Left ventricle myocardium inferior (tissue), 1 donor: ENCODE data around the gene CCSER1. TPM values are rescaled to one million over a fixed set of nuclear protein-coding genes. Genes with fewer than 3 reads are reported as not detected.
A peak's percentile ranks its signal among the peaks of the same experiment; 100 is the strongest.

ENCODE experiments used
- DNase-seq: peaks from one replicate; pipeline ENCODE4 v3.0.0-alpha.2; 2020
- H3K27ac ChIP-seq: fragments of 200-600 bp; replicated peaks from 2 replicates; pipeline ENCODE4 v1.8.0; 2021
- H3K27me3 ChIP-seq: fragments of 200-600 bp; 2 replicates; pipeline ENCODE4 v1.8.0; 2021; ENCODE audit warnings: low read depth
- H3K36me3 ChIP-seq: fragments of 200-600 bp; 2 replicates; pipeline ENCODE4 v1.8.0; 2021
- H3K4me1 ChIP-seq: fragments of 200-600 bp; 2 replicates; pipeline ENCODE4 v1.8.0; 2021
- H3K4me3 ChIP-seq: fragments of 200-600 bp; 2 replicates; pipeline ENCODE4 v1.8.0; 2021; ENCODE audit warnings: mild to moderate bottlenecking, moderate library complexity
- H3K9me3 ChIP-seq: fragments of 200-600 bp; replicated peaks from 2 replicates; pipeline ENCODE4 v1.8.0; 2021
- intact Hi-C: fragments of 100-400 bp; cut with micrococcal nuclease; formaldehyde crosslinking; loops from one replicate; pipeline ENCODE4 v1.11.0; 2022
- total RNA-seq: library from RNA; stranded (reverse); fragmentation: NEBNext Ultra II Directional; extraction: Animal tissue kit (Norgen Biotek cat#: 25700); gene quantifications from one replicate; pipeline ENCODE4 v1.2.1, GENCODE V29; 2021
- TF ChIP-seq, protein P1 (sequence below): fragments of 200-600 bp; IDR thresholded peaks from 2 replicates; pipeline ENCODE4 v1.8.0; 2021; ENCODE audit warnings: antibody characterized with exemption, mild to moderate bottlenecking, borderline replicate concordance
- donor health status: DM: no; HTN: yes; CAD: no; lungs with severe emphysema.

Gene CCSER1
- total RNA-seq, 1 donor from 2014 or later: 13.2 TPM

DNA sequence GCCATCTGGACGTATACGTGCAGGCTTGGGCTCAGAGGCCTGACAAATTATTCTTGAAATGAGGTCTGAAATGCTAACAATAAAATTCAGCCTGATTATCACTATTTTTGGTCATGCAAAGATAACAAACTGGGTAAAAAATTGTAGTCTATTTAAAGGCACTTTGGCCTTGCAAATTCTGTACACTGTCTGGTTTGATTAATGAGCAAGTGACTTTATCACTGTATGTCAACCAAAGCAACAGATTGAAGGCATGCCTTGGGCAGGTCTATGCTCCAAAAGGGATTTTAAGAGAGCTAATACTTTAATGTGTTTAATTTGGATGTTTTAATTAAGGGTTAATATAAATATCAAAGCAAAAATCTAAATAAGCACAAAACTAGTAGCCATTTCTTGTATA is 1141.7 kb downstream of the CCSER1 start:
- H3K4me1 ChIP-seq: no peaks in the 10 kb centered on the region
- no peak for DNase-seq
- H3K4me3 ChIP-seq: no peak overlapping the region
- peaks cover 16% of the 10 kb centered on the region for H3K9me3 ChIP-seq
- TF ChIP-seq, protein P1, sequence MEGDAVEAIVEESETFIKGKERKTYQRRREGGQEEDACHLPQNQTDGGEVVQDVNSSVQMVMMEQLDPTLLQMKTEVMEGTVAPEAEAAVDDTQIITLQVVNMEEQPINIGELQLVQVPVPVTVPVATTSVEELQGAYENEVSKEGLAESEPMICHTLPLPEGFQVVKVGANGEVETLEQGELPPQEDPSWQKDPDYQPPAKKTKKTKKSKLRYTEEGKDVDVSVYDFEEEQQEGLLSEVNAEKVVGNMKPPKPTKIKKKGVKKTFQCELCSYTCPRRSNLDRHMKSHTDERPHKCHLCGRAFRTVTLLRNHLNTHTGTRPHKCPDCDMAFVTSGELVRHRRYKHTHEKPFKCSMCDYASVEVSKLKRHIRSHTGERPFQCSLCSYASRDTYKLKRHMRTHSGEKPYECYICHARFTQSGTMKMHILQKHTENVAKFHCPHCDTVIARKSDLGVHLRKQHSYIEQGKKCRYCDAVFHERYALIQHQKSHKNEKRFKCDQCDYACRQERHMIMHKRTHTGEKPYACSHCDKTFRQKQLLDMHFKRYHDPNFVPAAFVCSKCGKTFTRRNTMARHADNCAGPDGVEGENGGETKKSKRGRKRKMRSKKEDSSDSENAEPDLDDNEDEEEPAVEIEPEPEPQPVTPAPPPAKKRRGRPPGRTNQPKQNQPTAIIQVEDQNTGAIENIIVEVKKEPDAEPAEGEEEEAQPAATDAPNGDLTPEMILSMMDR: no peak
- intact Hi-C loops: no loop called here
- H3K36me3 ChIP-seq: no peaks in the 10 kb centered on the region
- H3K27me3 ChIP-seq: no peaks in the 10 kb centered on the region
- no peak overlapping the region for H3K27ac ChIP-seq

GRCh38 chr4:91279899-91280298 is 1152.7 kb downstream of the CCSER1 start:
- peaks cover 5% of the 10 kb centered on the region for H3K9me3 ChIP-seq
- H3K4me3 ChIP-seq: no peak overlapping the region
- H3K27me3 ChIP-seq: no peaks in the 10 kb centered on the region
- H3K36me3 ChIP-seq: no peaks in the 10 kb centered on the region
- DNase-seq: peak; percentile 12
- no peak overlapping the region for H3K27ac ChIP-seq
- intact Hi-C loops: no loop called here
- peaks cover 3% of the 10 kb centered on the region for H3K4me1 ChIP-seq
- TF ChIP-seq, protein P1: no peak

DNA sequence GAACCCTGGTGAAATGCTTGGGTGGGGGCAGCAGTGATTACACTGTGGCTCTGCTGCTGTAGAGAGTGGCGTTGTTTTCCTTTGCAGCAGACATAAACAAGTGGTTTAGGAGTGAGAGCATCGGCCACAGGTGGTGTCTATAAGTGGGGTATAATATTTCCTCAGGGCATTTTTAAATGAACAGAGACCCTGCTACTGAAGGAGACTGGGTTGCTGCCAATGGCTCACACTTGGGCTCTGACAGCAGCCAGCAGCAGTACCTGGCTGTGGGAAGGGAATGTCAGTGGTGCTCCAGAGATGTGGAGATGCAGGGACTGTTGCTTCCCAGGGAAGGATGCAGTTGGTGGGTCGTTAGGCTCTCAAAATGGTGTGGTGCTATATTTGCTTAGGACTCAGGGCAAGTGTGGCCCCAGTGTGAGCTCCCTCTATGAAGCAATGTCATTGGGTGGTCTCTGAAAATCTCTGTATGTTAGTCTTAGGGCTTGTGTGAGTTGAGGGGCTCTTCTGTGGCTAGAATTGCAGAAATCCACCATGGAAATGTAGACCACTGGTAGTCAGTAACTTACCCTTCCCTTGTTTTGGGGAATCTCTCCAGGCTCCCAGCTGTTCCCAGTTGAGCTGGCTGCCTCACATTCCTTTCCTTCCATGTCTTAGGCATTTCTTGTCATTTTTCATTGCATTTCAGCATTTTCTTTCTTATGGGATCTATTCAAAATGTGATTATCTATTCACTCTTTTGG is 1153.5 kb downstream of the CCSER1 start:
- no peaks in the 10 kb centered on the region for H3K36me3 ChIP-seq
- intact Hi-C loops: no loop called here
- H3K4me1 ChIP-seq: peaks cover 3% of the 10 kb centered on the region

GRCh38 chr4:91282217-91282616 is 1155.0 kb downstream of the CCSER1 start:
- Histone ChIP-seq H3K4me3 (no peak overlapping the region), H3K4me1 (peaks cover 3% of the 10 kb centered on the region), H3K9me3 (peaks cover 5% of the 10 kb centered on the region), H3K27ac (no peak overlapping the region), H3K27me3 (no peaks in the 10 kb centered on the region), H3K36me3 (no peaks in the 10 kb centered on the region)
- TF ChIP-seq, protein P1: no peak
- no peak for DNase-seq
- intact Hi-C loops: no loop called here

More for the DNA sequence above, 1153.5 kb downstream of the CCSER1 start:
- Histone ChIP-seq H3K4me3 (no peak overlapping the region), H3K27ac (no peak overlapping the region), H3K9me3 (peaks cover 5% of the 10 kb centered on the region), H3K27me3 (no peaks in the 10 kb centered on the region)
- DNase-seq: no peak
- TF ChIP-seq, protein P1: no peak

DNA sequence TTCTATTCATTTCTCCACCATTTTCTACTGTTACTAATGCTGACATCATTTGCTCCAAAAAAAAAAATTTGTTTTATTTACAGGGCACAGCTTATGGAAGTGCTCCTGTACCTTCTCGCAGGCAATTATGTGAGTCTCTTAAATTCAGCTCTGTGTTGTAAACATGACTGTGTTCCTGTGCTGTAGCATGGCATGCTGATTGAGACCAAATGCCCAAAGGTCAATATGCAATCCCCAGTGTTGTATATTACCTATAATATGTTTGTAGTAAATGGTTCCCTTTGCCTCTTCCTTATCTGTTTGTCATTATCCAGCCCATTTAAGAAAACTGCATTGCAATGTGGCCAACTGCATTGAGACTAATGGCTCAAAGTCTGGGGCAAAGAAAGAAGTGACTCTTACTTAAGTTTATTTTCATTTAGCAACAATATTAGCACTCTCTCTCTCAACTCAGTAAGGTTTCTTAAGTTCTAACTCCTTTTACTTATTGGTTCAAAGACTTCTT is 1156.6 kb downstream of the CCSER1 start:
- Histone ChIP-seq H3K4me3 (no peak overlapping the region), H3K27ac (no peak overlapping the region), H3K27me3 (no peaks in the 10 kb centered on the region), H3K9me3 (no peaks in the 10 kb centered on the region), H3K4me1 (peaks cover 3% of the 10 kb centered on the region), H3K36me3 (no peaks in the 10 kb centered on the region)
- TF ChIP-seq, protein P1: no peak
- intact Hi-C loops: no loop called here
- DNase-seq: no peak
